Left kidney (tissue), 2 donors: ENCODE data around the gene NIBAN1. TPM values are rescaled to one million over a fixed set of nuclear protein-coding genes. Genes with fewer than 3 reads are reported as not detected.
"Not testable (repeated sequence)": the region's sequence is repeated elsewhere in the genome, so short reads cannot be mapped to it uniquely, and the experiment has no call there.

Source experiments
- DNase-seq: peaks from one replicate; pipeline ENCODE4 v3.0.0-alpha.2; 2013
- polyA plus RNA-seq: library from polyadenylated mRNA; unstranded; fragments of 120-200 nt; gene quantifications from one replicate; pipeline ENCODE4 v1.2.1, GENCODE V29; 2013; ENCODE audit not compliant: insufficient read length

Gene NIBAN1
- polyA plus RNA-seq, 1 donor = 3.1 TPM

- DNase-seq = no peak
Observed at GRCh38 chr1:184974837-184975115, 468 bp upstream of the NIBAN1 start.

- no peak for DNase-seq
Observed at GRCh38 chr1:184973272-184974055, 844 bp downstream of the NIBAN1 start.

GRCh38 chr1:184972315-184973055 lies 1.8 kb downstream of the NIBAN1 start:
- no peak for DNase-seq

- DNase-seq = no peak
Observed at GRCh38 chr1:184971522-184972265, 2.6 kb downstream of the NIBAN1 start.

GRCh38 chr1:184970691-184971161 lies 3.6 kb downstream of the NIBAN1 start:
- DNase-seq = no peak

- DNase-seq = no peak
Observed at GRCh38 chr1:184966989-184967388, 7.3 kb downstream of the NIBAN1 start.

GRCh38 chr1:184965944-184966860 lies 8.1 kb downstream of the NIBAN1 start:
- no peak for DNase-seq

- DNase-seq = no peak
Observed at GRCh38 chr1:184965439-184965838, 8.9 kb downstream of the NIBAN1 start.

- no peak for DNase-seq
Observed at GRCh38 chr1:184959626-184960025, 14.7 kb downstream of the NIBAN1 start.

GRCh38 chr1:184958554-184959353 lies 15.6 kb downstream of the NIBAN1 start:
- DNase-seq = no peak

GRCh38 chr1:184957901-184958300 lies 16.4 kb downstream of the NIBAN1 start:
- not testable (repeated sequence) for DNase-seq

- DNase-seq = no peak
Observed at GRCh38 chr1:184956999-184957700, 17.2 kb downstream of the NIBAN1 start.

- no peak for DNase-seq
Observed at GRCh38 chr1:184954232-184954995, 19.9 kb downstream of the NIBAN1 start.

- DNase-seq = no peak
Observed at GRCh38 chr1:184953600-184954219, 20.6 kb downstream of the NIBAN1 start.

GRCh38 chr1:184952428-184952827 lies 21.9 kb downstream of the NIBAN1 start:
- DNase-seq = no peak

GRCh38 chr1:184951788-184952187 lies 22.5 kb downstream of the NIBAN1 start:
- no peak for DNase-seq

GRCh38 chr1:184950906-184951305 lies 23.4 kb downstream of the NIBAN1 start:
- no peak for DNase-seq

GRCh38 chr1:184950227-184950626 lies 24.1 kb downstream of the NIBAN1 start:
- DNase-seq = no peak
